G401 (cell line): Measurements from ENCODE around the gene SDK1. TPM values are rescaled to one million over a fixed set of nuclear protein-coding genes. Genes with fewer than 3 reads are reported as not detected.
"Not testable (repeated sequence)": the region's sequence is repeated elsewhere in the genome, so short reads cannot be mapped to it uniquely, and the experiment has no call there.

Experiments used
- DNase-seq: peaks from one replicate; pipeline ENCODE4 v3.0.0-alpha.2; 2015; ENCODE audit warnings: low spot score
- in situ Hi-C: cut with HindIII; loops from 2 replicates; pipeline ENCODE4 v1.10.0; 2016; ENCODE audit warnings: low sequenced_read_pairs, mixed read lengths
- total RNA-seq: library from RNA; depleted of rRNA; stranded (reverse); fragments of >200 nt; shearing (Covaris generic); gene quantifications from 2 replicates; pipeline ENCODE4 v1.2.3, GENCODE V29; 2014

The SDK1 gene
- total RNA-seq, 1 experiment from 2014 or later = not detected

DNA sequence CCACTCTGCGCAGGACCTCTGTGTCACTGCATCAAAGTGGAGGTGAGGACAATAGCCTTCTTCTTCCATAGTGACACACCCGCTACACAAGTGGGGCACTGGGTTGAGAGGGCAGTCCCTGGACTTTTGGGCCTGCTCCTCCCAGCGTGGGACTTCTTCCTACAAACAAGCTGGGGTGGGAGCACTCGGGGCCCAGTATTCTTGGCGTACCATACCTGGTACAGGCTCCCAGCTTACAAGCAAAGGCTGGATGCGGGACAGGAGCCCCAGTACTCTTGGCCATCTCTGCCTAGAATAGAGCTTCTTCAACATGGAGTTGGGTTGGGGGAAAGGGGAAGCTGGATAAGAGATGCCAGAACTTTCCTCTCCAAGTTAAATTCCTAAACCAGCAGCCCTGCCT is 954.3 kb downstream of the SDK1 start:
- no peak for DNase-seq
- in situ Hi-C loops = no loop called here

DNA sequence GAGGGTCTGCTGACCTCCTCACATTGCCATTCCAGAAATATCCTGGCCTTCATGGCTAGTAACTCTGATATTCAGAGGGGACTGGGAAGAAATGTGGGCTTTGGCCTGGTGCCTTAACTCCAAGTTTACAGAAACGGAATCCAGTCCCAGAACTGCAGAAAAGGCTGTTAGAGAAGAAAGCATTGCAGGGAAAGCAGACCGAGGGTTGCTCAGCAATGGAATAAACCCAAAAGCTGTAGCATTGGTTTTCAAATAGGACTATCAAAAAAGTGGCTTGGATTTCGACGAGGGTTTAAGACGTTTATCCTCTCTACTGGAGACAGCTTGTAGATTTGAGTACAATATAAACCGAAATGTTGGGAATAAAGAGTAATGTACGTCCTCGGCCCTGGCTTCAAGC is 955.2 kb downstream of the SDK1 start:
- DNase-seq = no peak
- in situ Hi-C loops = no loop called here

DNA sequence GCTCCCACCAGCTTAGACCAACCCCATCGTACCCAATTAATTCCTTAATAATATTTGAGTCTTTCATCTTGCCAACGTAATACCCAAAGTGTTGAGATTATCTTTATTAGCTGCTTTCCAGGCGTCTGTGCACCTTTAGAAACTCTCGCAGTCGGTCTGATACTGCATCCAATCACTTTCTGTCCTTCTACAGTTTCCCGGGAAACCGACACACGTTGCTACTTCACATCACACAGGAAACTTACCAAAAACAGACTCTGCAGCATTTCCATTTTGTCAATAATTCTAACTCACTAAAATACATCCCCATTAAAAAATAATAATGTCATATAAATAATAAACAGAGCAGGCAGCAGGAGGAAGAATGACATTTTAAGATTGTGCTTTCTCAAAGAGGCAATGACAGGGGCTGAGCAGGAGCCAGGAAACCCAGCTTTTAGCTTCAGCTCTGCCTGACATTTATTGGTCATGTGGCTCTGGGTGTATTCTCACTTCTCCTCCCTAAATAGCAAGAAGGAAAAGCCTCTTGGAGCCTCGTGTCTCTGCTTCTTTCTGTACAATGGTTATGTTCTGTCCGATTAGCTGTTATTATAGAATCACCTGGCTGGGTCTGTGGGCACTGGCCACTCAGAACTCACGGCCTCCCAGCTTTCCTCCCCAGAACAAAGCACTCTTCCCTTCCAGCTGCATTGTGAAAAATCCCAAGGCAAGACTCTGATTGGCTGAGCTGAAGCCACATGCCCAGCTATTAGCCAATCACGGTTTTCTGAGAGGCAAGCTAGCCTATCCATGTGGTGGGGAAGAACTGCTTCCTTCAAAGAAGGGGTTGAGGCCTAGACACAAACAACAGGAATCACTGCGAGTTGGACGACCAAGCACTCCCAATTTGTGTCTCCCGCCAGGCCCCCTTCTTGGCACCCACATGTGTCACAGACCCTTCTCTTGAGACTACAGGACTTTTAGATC is 956.4 kb downstream of the SDK1 start:
- DNase-seq = no peak
- in situ Hi-C loops = no loop called here

DNA sequence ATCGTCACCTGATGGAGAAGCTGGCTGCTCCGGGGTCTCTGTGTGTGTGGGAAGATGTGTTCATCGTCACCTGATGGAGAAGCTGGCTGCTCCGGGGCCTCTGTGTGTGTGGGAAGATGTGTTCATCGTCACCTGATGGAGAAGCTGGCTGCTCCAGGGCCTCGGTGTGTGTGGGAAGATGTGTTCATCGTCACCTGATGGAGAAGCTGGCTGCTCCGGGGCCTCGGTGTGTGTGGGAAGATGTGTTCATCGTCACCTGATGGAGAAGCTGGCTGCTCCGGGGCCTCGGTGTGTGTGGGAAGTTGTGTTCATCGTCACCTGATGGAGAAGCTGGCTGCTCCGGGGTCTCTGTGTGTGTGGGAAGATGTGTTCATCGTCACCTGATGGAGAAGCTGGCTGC is 959.1 kb downstream of the SDK1 start:
- DNase-seq, in situ Hi-C loops: not testable (repeated sequence)

DNA sequence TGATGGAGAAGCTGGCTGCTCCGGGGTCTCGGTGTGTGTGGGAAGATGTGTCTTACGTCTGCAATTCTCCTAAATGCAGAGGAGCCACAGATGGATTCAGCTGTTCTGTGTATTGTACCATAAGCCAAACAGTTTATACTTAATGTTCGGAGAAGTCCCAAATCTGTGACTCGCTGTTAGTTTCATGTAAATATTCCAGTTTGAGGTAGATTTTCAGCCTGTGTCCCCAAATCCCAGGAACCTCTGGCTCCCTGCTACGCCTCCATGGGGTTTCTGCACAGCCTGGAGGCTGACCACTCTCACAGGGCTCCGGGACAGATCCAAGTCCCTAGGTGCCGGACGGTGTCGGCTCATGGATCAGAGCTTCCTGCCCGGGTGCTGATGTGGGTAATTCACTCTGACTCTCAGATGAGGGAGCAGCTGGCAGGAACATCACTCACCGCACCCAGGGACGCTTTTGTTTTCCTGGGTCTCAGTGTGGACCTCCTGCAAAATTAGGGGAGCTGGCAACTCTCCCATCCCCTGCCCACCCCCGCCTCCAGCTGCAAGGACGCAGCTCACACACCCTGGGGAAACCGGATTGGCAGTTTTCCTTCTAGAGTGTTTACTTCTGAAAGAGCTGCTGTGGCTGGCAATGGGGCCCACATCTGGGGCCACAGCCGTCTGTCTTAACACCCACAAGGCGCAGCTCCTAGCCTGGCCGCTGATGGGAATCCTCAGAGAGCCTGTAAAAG is 960.0 kb downstream of the SDK1 start:
- in situ Hi-C loops = no loop called here
- no peak for DNase-seq

DNA sequence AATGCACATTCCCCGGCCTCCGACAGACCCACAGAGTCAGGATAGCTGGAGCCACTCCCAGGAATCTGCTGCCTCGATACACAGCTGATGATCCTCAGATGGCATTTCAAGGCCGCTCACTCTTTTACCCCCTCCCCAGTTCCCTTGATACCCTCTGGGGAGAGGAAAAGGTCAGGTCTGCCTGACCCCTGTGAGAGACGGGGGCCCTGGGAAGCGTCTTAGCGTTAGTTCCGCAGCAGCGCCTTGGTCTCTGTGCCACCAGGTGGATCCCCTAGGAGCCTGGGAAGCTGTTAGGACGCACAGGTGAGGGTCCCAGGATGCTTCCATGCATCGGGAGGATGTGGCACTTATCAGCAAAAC is 960.5 kb downstream of the SDK1 start:
- in situ Hi-C loops = no loop called here
- no peak for DNase-seq

DNA sequence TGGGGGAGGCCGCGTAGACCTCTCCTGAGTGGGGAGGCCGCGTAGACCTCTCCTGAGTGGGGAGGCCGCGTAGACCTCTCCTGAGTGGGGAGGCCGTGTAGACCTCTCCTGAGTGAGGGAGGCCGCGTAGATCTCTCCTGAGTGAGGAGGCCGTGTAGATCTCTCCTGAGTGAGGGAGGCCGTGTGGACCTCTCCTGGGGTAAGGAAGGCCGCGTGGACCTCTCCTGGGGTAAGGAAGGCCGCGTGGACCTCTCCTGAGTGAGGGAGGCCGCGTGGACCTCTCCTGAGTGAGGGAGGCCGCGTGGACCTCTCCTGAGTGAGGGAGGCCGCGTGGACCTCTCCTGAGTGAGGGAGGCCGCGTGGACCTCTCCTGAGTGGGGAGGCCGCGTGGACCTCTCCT is 963.2 kb downstream of the SDK1 start:
- DNase-seq, in situ Hi-C loops: not testable (repeated sequence)

DNA sequence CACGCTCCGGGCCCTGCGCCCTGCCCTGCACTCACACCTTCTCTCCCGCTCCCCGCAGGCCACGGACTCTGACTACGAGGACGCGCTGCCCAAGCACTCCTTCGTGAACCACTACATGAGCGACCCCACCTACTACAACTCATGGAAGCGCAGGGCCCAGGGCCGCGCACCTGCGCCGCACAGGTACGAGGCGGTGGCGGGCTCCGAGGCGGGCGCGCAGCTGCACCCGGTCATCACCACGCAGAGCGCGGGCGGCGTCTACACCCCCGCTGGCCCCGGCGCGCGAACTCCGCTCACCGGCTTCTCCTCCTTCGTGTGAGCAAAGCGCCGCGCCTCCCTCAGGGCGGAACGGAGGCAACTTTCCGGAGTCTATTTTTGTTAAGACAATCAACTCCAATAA is 964.0 kb downstream of the SDK1 start:
- no peak for DNase-seq
- in situ Hi-C loops = no loop called here

DNA sequence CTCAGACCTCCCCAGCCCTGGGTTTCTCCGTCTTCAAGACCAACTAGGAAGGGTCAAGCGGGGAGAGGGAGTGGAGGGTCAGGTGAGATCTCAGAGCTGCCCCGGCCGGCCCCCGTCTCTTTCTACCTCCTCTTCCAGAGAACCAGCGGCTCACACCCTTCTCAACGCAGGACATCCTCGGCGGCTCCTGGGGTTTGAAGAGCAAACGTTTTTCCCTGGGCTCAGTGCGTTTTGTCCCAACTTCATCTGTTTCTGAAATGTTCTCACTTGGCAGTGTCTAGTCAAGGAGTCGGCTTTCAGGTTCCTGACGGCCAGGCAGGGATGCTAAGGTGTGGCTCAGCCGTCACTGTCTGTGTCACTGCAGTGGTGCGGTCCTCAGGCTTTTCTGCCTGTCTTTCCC is 964.6 kb downstream of the SDK1 start:
- in situ Hi-C loops = no loop called here
- DNase-seq = no peak

DNA sequence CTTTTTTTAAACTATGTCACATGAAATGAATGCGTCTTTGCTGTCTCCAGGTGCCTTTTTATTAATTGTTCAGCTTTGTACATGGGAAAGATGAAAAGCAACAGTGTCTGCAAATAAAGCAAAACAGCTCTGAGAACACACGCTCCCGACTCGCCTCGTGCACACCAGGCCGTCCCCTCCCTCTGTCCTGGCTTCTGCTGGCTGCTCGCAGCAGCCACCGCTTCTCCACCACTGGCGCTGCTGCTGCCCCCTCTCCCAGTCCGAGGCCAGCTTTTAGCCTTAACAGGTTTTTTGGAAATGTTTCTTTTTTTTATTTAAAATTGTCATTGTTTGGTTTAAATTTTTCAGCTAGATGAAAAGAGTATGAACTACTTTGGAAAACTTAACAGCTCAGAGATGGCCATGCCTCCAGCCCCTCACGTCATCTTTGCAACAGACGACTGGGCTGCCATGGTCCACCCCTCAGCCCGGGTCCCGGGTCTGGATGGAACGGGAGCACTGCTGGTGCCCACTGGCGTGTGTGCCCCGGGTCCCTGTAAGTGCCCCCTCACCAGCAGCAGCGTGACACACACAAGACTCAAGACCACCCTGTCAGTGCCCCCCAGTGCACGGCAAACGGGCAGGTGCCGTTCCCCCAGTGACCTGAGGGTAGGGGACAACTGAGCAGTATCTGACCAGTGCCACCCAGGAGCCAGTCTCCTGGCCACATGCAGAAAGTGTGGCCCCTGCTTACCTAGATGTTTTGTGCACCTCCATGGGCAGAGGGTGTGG is 965.4 kb downstream of the SDK1 start:
- no peak for DNase-seq

DNA sequence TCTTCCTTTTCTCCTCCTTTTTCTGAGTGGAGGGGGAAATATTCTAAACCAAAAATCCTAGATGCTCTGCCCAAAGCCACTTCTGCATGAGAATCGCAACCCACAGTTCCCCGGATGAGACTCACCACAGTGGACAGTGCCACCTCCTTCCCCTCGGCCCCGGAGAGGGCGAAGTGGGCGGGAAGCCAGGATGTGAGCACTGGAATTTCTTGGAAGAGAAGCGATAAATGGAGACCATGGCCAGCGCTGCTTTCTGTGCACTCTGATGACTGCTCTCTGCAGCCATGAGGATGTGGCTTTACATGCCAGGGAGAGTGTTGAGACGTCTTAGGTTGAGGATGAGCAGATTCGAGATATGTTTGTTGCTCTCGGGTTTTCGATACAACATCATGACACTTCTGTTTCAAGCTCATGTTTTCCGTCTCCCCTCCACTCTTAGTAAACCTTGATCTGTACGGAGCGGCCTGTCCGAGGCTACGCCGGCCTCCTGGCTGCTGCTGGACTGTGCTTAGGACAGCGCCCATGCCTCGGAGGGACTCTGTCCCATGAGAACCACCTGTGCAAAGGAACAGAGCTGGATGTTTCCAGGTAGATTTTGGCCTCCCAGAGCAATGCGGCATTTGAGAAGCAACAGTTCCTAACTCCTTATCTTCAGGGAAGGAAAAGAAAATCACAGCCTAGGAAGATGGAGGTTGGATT is 966.4 kb downstream of the SDK1 start:
- in situ Hi-C loops = no loop called here
- DNase-seq = no peak

More for the DNA sequence above, 965.4 kb downstream of the SDK1 start:
- in situ Hi-C loops = no loop called here

DNA sequence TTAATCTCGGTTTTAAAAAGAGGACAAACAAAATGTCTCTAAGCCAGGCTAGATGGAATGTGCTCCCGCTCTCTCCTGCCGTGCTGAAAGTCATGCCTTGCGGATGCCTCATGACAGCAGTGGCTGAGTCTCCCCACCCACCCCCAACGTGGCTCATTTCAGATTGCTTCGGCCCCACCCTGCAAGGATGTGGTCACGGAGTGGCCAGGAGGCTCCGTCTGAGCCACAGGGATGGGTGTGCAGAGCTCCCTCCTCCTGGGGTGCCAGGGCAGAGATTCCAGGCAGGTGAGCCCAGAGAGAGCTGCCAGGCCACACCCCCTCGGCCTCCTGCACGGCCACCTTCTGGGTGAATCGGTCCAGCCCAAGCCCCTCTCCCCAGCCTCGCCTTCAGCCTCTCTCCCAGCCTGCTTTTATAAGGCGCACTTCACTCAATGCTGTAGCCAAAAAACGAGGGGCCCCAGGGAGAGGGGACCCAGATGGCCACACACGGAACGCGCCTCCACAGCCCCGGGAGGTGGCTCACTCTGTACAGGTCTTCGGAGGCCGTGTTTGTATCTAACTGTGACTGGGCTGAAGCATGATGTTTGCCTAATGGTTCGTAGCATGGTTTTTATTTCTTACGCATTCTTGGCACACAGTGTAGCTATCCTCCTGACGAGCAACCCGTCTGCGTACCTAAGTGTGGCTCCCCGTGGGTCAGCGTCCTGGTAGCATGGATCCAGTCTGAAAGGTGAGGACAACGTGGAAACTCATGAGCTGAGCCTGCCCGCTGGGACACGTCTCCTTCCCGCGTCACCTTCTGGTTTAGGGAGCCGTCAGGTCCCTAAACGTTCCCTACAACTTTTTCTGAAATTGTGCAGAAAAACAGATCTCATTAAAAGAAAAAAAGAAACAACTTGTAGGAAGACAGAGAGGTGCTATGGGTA is 967.3 kb downstream of the SDK1 start:
- no peak for DNase-seq
- in situ Hi-C loops = no loop called here

DNA sequence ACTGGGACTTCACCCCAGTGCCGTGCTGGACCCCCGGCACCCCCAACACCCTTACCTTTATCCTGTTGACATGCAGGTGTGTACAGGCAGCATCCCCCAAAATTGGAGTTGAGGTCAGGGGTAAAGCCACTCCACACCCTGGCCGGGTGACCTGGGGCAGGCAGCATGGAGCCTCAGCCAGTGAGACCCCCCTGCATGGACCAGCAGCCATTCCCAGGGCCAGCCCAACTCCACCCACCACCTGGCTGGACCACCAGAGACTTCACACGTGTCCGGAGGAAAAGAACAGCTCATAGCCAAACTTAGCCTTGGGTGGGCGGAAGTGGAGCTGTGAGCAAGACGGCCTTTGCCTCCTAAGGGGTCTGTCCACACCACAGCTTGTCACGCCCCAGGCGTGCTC is 968.0 kb downstream of the SDK1 start:
- in situ Hi-C loops = no loop called here
- no peak for DNase-seq

DNA sequence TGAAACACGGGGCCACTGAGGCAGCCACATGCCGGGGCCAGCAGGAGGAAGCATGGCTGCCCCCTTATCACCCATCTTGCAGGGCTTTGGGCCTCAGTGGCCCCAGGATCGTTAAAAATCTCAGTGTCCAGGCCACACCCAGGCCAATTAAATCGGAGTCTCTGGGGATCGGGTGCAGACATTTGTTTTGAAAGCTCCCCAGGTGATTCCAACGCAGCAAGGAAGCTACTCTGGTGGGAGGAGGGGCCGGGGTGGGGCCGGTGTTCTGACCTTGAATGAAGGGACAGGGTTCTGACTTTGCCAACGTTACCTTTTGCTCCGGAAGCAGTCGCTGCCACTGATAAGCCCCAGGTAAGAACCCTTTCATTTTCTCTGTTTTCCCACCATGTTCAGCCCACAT is 968.7 kb downstream of the SDK1 start:
- DNase-seq = no peak
- in situ Hi-C loops = no loop called here

DNA sequence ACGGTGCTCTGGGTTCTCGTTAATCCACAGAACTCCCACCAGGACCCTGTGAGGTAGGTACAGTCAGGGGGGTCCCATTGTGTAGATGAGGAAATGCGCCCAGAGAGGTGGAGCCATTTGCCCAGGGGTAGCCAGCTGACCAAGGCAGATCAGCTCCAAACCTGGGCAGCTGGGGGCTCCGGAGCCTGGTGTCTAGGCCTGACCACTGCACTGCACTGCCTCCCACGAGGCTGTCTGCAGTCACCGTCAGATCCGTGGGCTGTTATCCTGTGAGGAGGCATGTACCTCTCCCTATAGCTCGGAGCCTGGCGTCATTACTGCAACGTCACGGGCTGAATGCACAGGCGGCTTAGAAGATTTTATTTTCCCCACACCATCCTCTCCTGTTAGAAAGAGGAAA is 969.2 kb downstream of the SDK1 start:
- no peak for DNase-seq
- in situ Hi-C loops = no loop called here

DNA sequence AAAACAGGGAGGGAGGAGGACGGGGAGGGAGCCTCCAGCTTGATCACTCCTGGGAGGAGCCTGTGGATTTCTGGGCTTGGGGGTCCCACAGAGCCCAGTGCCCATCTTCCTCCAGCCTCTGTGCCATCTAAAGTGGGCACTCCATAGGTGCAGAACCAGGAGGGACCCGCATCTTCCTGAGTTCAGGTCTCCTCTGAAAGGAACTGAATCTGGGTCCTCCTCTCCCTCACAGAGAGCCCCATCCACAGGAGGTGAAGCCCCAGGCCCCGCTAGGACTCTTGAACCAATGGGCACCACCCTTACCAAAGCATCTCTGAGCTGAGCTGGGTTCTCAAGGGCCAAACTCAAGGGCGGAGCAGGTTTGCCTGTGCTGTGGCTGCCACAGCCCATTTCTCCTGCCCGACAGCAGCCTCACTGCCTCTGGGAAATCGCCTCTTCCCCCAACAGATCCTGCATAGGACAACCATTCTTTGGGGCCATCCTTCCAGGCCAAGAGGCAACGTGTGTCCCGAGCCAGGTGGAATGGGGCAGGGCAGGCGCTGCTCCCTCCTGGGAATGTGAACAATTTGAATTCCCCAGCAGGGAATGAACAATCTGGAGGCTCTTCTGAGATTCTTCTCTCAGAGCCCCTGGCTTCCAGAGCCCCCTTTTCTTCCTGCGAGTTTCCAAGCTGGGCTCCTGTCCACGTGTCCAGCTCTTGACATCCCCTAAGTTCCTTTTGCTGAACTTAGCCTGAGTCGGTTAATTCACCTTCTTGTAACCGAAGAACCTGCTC is 970.1 kb downstream of the SDK1 start:
- DNase-seq = no peak
- in situ Hi-C loops = no loop called here

DNA sequence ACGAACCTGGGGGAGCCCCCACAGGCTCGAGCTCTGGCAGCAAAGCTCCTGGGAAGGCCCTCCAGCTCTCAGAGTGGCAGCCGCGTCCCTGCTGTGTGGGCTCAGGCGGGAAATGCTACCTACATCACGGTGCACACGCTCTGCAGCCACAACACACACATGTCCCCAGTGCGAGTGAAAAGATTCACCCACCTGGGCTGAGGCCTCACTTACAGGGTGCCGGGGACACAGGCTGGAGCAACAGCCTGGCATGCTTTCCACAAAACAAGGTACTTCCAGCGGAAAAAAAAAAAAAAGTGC is 970.6 kb downstream of the SDK1 start:
- DNase-seq = no peak
- in situ Hi-C loops = no loop called here

DNA sequence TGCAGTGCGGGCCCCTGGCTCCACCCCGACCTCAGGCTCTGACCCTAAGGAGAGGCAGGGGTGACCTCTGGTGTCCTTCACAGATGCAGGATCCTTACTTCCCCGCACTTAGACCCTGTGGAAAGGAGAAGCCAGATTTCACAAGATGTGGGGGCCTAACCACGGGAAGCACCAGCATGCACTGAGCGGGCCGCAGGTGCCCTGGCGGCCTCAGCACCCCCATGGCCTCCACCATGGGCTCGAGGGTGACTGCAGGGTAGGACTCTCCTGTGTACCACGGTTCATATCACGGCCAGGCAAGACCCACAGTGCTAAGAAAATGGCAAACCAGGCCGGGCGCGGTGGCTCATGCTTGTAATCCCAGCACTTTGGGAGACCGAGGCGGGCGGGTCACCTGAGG is 971.1 kb downstream of the SDK1 start:
- in situ Hi-C loops = no loop called here
- DNase-seq = no peak
